Stimulated activated naive CD4-positive, alpha-beta T cell treated with Interleukin-2 at 50 U/mL for 16 hours (primary cell): ENCODE results near the gene MAP3K6.
"Not testable (repeated sequence)": the region's sequence is repeated elsewhere in the genome, so short reads cannot be mapped to it uniquely, and the experiment has no call there.

Source experiments
- DNase-seq: peaks from one replicate; lab custom pipeline; 2025; lab: John Stamatoyannopoulos, UW

The MAP3K6 gene

DNA sequence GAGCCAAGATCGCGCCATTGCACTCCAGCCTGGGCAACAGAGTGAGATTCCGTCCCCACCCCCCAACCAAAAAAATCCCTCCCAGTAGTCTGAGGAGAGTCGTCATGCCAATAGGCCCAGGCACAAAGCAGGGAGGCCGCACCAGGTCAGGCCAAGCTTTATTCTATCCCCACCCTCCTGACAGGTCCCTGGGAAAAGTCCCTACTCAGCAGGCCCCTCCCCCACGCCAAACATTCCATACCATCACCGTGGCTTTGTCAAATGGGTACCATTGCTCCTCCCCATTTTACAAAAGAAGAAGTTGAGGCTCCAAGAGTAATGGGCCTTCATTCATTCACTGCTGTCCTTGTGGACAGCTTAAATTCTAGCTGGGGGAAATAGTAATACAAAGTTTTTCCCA lies 31.0 kb upstream of the MAP3K6 start:
- DNase-seq, result no peak

DNA sequence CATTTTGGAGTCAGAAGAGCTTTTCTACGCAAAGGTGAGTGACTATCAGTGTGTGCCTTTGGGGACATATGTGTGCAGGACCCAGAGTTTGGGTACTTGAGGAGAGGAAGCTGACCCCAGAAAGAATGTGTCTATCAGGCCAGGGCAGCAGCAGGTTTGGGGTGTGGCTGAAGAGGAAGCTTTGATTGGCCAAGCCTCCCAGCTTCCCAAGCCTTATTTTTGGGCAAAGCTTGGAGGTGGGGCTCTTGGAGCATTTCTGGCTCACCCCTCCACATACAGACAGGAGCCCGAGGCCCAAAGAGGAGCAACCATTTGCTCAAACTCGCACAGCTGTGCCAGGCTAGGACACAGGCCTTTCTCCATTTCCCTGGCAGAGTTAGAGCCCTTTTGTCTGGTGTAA lies 30.3 kb upstream of the MAP3K6 start:
- DNase-seq, result no peak

- peak; percentile 70 for DNase-seq
Measured at GRCh38 chr1:27395441-27396195, 28.9 kb upstream of the MAP3K6 start.

DNA sequence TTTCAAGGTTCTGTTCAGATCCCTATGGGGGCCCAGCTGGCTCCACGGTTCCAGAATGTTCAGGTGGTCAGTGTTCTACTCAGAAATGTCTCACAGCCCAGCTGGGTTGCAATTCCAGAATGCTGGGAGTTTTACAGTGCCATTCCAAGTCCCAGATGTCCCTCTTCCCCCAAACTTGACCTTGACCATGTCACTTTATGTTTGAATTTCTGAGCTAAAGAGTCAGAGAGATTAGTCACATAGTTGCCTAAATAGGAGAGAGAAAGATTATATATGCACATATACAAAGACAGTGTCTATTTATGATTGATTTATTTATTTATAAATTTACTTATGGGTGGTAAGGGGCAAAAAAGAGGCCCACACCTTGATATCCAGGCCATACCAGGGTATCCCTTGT lies 28.2 kb upstream of the MAP3K6 start:
- DNase-seq, result no peak

DNA sequence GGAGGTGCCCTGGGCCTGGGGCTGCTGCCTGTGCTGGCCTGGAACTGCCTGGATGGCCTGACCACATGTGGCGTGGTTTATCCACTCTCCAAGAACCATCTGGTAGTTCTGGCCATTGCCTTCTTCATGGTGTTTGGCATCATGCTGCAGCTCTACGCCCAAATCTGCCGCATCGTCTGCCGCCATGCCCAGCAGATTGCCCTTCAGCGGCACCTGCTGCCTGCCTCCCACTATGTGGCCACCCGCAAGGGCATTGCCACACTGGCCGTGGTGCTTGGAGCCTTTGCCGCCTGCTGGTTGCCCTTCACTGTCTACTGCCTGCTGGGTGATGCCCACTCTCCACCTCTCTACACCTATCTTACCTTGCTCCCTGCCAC lies 27.5 kb upstream of the MAP3K6 start:
- DNase-seq, result no peak

- no peak for DNase-seq
Measured at GRCh38 chr1:27393641-27394281, 27.0 kb upstream of the MAP3K6 start.

DNA sequence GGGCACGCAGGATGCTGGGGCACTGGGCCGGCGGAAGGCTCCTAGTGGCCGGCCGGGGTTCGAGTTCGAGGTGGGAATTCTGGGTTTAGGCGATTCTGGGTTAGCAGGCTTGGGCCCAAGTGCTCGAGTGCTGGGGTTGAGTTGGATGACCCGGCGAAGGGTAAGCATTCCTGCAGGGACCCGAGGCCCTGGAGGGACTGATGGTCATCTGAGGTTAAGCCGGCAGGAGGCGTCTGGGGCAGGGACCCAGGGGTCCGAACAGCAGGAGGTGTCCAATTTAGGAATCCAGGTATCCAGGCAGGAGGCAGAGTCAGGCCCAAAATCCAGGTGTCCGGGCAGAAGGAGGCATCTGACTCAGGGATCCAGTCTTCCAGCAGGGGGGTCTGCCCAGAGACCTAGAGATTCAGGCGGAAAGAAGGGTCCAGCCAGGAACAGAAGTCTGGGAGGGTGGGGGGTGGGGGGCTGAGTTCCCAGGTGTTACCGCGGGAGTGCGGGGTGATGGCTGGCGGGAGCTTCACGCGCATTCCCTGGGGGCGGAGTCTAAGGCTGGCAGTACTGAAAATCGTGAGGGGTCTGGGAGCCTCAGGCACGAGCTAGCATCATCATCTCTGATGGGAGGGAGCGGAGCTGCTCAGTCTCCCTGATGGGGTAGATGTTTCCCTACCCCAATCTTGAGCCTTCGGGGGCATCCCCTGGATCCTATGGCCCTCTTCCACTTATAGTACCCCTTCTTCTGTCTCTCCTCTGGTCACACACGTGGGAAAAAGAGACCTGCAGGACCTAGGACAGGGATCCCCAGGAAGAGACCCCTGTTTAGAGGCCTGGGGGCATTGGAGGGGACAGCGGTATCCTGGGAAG lies 26.2 kb upstream of the MAP3K6 start:
- no peak for DNase-seq

GRCh38 chr1:27392096-27392777 lies 25.5 kb upstream of the MAP3K6 start, which contains the start of gene GPR3:
Gene GPR3, plus strand, starts transcription at chr1:27392622. Its CDS starts 1,177 bp downstream, at chr1:27393799.
- peak; percentile 89 for DNase-seq

GRCh38 chr1:27391511-27392095 lies 24.8 kb upstream of the MAP3K6 start:
- DNase-seq, result no peak

DNA sequence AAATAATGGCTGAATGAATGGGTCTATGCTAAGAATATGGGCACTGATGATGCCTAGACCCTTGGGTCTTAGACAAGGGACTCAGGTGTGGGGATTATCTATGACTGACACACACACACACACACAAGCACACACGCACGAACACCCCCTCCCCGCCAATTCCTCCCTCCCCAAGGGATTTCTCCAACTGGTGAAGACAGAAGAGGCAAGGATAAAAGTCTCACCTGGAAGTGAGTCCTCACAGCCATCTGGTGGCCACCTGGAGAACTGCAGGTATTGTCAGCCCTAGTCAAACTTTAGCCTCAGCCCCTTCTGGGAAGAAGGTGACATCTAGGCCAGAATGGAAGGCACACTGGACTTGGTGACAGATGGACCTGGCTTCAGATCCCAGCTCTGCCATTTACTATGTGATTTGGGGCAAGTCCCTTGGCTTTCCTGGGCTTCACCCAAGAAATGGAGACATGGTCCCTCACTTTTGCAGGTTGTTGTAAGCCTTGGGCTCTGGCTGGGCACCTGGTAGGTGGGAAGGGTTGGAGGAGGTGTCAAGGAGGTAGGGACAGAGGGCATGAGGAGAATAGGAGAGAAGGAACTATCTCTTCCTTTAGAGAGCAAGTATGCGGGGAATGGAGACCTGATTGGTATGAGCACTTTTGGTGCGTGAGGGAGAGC lies 21.7 kb upstream of the MAP3K6 start:
- DNase-seq, result peak; percentile 60

DNA sequence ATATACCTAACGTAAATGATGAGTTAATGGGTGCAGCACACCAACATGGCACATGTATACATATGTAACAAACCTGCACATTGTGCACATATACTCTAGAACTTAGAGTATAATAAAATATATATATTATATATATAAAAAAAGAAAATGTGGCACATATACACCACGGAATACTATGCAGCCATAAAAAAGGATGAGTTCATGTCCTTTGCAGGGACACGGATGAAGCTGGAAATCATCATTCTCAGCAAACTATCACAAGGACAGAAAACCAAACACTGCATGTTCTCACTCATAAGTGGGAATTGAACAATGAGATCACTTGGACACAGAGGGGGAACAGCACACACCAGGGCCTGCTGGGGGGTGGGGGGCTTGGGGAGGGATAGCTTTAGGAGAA lies 18.0 kb upstream of the MAP3K6 start:
- not testable (repeated sequence) for DNase-seq

GRCh38 chr1:27383661-27384060 lies 16.9 kb upstream of the MAP3K6 start:
- no peak for DNase-seq

DNA sequence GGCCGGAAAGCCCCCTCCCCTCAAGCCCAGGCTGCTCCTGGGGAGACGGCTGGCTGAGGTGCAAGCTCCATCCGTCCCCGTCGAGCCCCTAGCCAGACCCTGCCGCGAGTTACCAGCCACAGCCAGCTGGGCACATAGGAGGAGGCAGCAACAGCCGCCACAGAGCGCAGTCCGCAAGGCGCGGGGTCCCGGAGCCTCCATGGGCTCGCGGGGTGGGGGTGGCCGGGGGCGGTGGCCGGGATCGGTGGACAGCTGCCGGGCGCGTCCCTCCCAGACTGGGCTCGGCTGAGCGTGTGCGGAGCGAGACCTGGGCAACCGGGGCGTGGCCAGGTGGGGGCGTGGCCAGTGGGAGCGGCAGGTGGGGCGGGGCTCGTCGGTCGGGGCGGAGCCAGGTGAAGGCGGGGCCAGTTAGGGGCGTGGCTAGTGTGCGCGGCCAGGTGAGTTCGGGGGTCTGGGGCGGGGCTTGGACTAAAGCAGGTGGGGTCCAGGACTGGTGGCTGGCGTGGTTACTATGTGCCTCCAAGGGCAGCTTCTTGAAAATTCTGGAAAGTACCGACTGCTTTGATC lies 16.4 kb upstream of the MAP3K6 start, which contains the start of gene CD164L2:
Gene CD164L2 (minus strand): TSS at position 295 of the 567 bp plus-strand sequence. CDS start 94 bp downstream, at position 201.
- peak; percentile 36 for DNase-seq

DNA sequence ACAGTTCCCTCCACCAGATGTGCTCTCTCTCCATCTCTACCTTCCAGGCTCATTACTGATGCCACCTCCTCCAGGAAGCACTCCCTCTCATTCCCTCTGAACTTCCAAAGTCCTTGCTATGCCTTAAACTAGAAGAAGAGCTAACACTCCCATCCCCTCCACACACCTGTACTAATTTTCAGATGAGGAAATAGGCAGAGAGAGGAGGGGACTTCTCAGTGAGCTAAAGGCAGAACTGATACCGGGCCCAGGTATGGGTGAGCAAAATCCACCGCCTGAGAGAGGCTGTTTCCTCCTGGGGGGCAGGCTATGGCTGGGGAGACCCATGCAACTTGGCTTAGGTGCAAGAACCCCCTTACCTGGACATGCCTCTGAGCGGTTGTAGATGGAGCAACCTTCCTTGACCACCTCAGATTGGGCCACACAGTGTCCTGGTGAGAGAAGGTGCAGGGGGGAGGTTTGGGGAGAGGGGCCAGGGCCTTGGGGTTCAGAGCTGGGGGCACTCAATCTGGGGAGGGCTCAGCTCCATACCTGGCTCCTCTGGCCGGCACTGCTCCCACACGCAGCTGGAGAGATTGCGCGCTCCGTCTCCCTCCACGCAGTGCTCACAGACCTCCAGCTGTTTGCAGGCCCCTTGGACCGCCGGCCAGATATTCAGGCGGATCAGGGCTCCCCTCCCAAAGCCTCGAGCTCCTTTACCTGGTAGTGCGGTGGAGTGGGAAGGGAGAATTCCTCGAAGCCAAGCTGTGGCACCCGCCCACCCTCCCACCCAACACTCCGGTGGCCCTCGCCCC lies 15.4 kb upstream of the MAP3K6 start:
- no peak for DNase-seq

DNA sequence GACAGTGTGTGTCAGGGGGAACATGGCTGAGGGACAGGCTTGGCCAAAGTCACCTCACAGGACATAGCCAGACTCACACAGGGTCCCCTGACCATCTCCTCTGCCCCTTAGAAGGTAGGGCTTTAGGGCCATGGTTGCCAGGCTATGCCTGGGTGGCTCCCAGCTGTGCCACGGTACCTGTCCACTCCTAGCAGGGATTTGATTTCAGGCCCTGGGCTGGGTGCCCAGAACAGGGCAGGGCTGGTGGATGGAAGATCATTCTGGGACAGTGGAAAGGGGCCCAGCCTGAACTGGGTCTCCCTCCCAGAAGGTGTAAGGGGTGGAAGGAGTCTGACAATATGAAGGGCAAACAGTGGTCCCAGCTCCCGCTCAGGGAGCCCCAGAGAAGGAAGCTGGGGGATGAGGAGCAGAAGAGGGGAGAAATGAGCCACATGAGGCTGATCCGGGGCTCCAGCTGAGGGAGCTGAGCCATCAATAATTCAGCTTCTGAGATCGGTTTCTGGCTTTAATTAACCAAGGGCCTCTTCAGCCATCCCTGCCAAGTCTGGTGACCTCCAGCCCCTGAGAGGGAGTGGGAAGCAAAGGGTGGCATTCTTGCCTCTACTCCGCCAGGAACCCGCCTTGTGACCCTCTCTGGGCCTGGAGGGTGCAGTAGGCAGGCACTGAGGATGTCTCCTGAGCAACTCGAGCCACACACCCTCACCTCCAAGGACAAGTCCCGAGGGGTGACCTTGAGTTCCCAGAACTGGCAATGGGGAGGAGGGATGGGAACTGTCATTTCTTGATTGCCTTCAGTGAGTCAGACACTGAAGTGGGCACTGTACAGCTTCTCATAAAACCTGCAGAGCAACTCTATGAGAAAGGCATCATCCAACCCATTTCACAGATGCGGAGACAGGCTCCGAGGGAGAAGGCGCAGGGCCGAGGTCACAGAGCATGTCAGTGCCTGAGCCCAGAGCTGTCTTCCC lies 14.3 kb upstream of the MAP3K6 start:
- DNase-seq, result no peak

DNA sequence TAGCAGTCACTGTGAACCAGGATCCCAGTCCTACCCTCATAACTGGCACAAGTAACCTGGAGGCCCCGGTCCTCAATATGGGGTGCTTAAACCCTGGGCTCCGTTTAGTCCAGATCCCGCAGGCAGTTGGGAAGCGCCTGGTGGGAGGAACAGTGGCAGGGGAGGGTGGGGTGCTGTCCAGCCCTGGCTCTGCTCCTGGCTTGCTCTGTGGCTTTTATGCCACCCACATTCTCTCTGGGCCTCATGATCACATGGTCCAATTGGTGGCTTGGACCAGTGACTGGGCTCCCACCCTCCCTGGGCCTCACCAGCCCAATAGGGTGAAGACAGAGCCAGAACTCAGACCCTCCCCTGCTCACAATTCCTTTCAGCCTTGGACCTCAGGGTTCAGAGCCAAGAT lies 13.5 kb upstream of the MAP3K6 start:
- no peak for DNase-seq

GRCh38 chr1:27379564-27380122 lies 12.9 kb upstream of the MAP3K6 start:
- no peak for DNase-seq

- DNase-seq, result no peak
Measured at GRCh38 chr1:27377760-27378495, 11.2 kb upstream of the MAP3K6 start.
